Mesothelial cell of epicardium (in vitro differentiated cells): ENCODE results near the gene RSRP1. TPM values are rescaled to one million over a fixed set of nuclear protein-coding genes. Genes with fewer than 3 reads are reported as not detected.
"Not testable (repeated sequence)": the region's sequence is repeated elsewhere in the genome, so short reads cannot be mapped to it uniquely, and the experiment has no call there.

ENCODE experiments used
- DNase-seq, 2 experiments: peaks; one replicate each; pipeline ENCODE4 v3.0.0; 2021; ENCODE audit warnings: low spot score in 2 of 2; ENCODE audit not compliant: unreplicated experiment in 2 of 2
- H3K27ac Mint-ChIP-seq: 2 replicates; pipeline ENCODE4 v1.8.0; 2021; ENCODE audit warnings: mixed read lengths
- H3K27me3 Mint-ChIP-seq: 2 replicates; pipeline ENCODE4 v1.8.0; 2021; ENCODE audit warnings: low read depth, mixed read lengths
- H3K36me3 Mint-ChIP-seq: 2 replicates; pipeline ENCODE4 v1.8.0; 2021; ENCODE audit warnings: mixed read lengths
- H3K4me1 Mint-ChIP-seq: 2 replicates; pipeline ENCODE4 v1.8.0; 2021; ENCODE audit warnings: mixed read lengths
- H3K4me3 Mint-ChIP-seq: 2 replicates; pipeline ENCODE4 v1.8.0; 2021; ENCODE audit warnings: mild to moderate bottlenecking, moderate library complexity, mixed read lengths
- H3K9me3 Mint-ChIP-seq: 2 replicates; pipeline ENCODE4 v1.8.0; 2021; ENCODE audit warnings: mixed read lengths
- CTCF ChIP-seq: fragments of 200-600 bp; sonication (generic); IDR thresholded peaks from one replicate; pipeline ENCODE4 v1.5.0; 2021; ENCODE audit warnings: antibody characterized with exemption; ENCODE audit not compliant: unreplicated experiment
- total RNA-seq: library from RNA; stranded (reverse); gene quantifications from 3 replicates; pipeline ENCODE4 v1.2.1, GENCODE V29; 2021

RSRP1 gene
- total RNA-seq, 1 donor from 2014 or later: 150 TPM

- not testable (repeated sequence) for H3K27ac Mint-ChIP-seq
Observed at GRCh38 chr1:25272238-25272637, 25.0 kb upstream of the RSRP1 start, which contains the start of gene RHD. Gene RHD (plus strand): TSS chr1:25272509. CDS start chr1:25272548, 39 bp downstream.

GRCh38 chr1:25268143-25268760 is 21.0 kb upstream of the RSRP1 start:
- H3K36me3 Mint-ChIP-seq, H3K27ac Mint-ChIP-seq, H3K9me3 Mint-ChIP-seq, DNase-seq, H3K27me3 Mint-ChIP-seq, H3K4me1 Mint-ChIP-seq: not testable (repeated sequence)
- H3K4me3 Mint-ChIP-seq: peak overlapping the region; percentile 68

More at GRCh38 chr1:25272238-25272637, 25.0 kb upstream of the RSRP1 start, which contains the start of gene RHD:
- H3K4me1 Mint-ChIP-seq, H3K36me3 Mint-ChIP-seq, H3K27me3 Mint-ChIP-seq, H3K9me3 Mint-ChIP-seq, DNase-seq, H3K4me3 Mint-ChIP-seq: not testable (repeated sequence)

- peak overlapping the region; percentile 68 for H3K4me3 Mint-ChIP-seq
- not testable (repeated sequence) for H3K27ac Mint-ChIP-seq, H3K4me1 Mint-ChIP-seq, H3K27me3 Mint-ChIP-seq, H3K36me3 Mint-ChIP-seq, H3K9me3 Mint-ChIP-seq
- DNase-seq: peak; percentile 42 to 81
Observed at GRCh38 chr1:25267288-25268142, 20.3 kb upstream of the RSRP1 start.

- peak overlapping the region; percentile 4 for H3K27ac Mint-ChIP-seq
- peak overlapping the region; percentile 79 for H3K4me3 Mint-ChIP-seq
- not testable (repeated sequence) for H3K27me3 Mint-ChIP-seq, H3K9me3 Mint-ChIP-seq, H3K4me1 Mint-ChIP-seq, DNase-seq
- peaks cover 15% of the 10 kb centered on the region for H3K36me3 Mint-ChIP-seq
Observed at GRCh38 chr1:25266554-25267287, 19.5 kb upstream of the RSRP1 start.

GRCh38 chr1:25260336-25260735 is 13.1 kb upstream of the RSRP1 start:
- not testable (repeated sequence) for DNase-seq, H3K4me1 Mint-ChIP-seq, H3K9me3 Mint-ChIP-seq, H3K4me3 Mint-ChIP-seq, H3K27ac Mint-ChIP-seq, H3K27me3 Mint-ChIP-seq
- peaks cover 15% of the 10 kb centered on the region for H3K36me3 Mint-ChIP-seq

- not testable (repeated sequence) for H3K27me3 Mint-ChIP-seq, H3K4me1 Mint-ChIP-seq, H3K4me3 Mint-ChIP-seq, DNase-seq, H3K27ac Mint-ChIP-seq, H3K9me3 Mint-ChIP-seq
- peaks cover 15% of the 10 kb centered on the region for H3K36me3 Mint-ChIP-seq
Observed at GRCh38 chr1:25259813-25260212, 12.6 kb upstream of the RSRP1 start.

GRCh38 chr1:25257196-25257595 is 9.9 kb upstream of the RSRP1 start:
- DNase-seq: no peak
- Mint-ChIP-seq H3K27ac (no peak overlapping the region), H3K4me3 (no peak overlapping the region), H3K9me3 (no peaks in the 10 kb centered on the region), H3K27me3 (no peaks in the 10 kb centered on the region), H3K4me1 (no peaks in the 10 kb centered on the region), H3K36me3 (peaks cover 4% of the 10 kb centered on the region)
- TF ChIP-seq CTCF: no peak

GRCh38 chr1:25256578-25256965 is 9.3 kb upstream of the RSRP1 start:
- H3K4me1 Mint-ChIP-seq: no peaks in the 10 kb centered on the region
- no peak for TF ChIP-seq CTCF
- no peaks in the 10 kb centered on the region for H3K9me3 Mint-ChIP-seq
- H3K4me3 Mint-ChIP-seq: no peak overlapping the region
- no peak overlapping the region for H3K27ac Mint-ChIP-seq
- H3K36me3 Mint-ChIP-seq: peaks cover 1% of the 10 kb centered on the region
- no peaks in the 10 kb centered on the region for H3K27me3 Mint-ChIP-seq
- DNase-seq: no peak
